ENCODE data around the gene ZDHHC14. TPM values are rescaled to one million over a fixed set of nuclear protein-coding genes. Genes with fewer than 3 reads are reported as not detected.
A peak's percentile ranks its signal among the peaks of the same experiment; 100 is the strongest.

The ZDHHC14 gene
- total RNA-seq, 1 experiment from 2014 or later: 4.9 TPM

GRCh38 chr6:157613011-157613522, 232.1 kb downstream of the ZDHHC14 start:
- H3K27me3 ChIP-seq (ENCODE audit: low read length): no peaks in the 10 kb centered on the region
- H3F3A ChIP-seq (ENCODE audit: low read length, unreplicated experiment): no peaks in the 10 kb centered on the region
- H2AFZ ChIP-seq (ENCODE audit: low read length): peak overlapping the region; percentile 68
- DNase-seq (peak; percentile 86), ATAC-seq (peak; percentile 85)
- peak overlapping the region; percentile 82 for H3K4me2 ChIP-seq (ENCODE audit: low read length)
- H3K36me3 ChIP-seq (ENCODE audit: low read depth, low read length): no peaks in the 10 kb centered on the region
- H3K27ac ChIP-seq (ENCODE audit: low read length): peak overlapping the region; percentile 99
- H4K20me1 ChIP-seq (ENCODE audit: low read length): no peaks in the 10 kb centered on the region
- TF ChIP-seq EZH2 (IDR thresholded peaks at IDR 0.05; ENCODE audit: low read length, unreplicated experiment): no peak
- no peak for TF ChIP-seq CTCF (conservative IDR thresholded peaks at IDR 0.05; ENCODE audit: low read depth, low read length)
- TF ChIP-seq EZH2phosphoT487 (IDR thresholded peaks at IDR 0.05; ENCODE audit: borderline replicate concordance, low read length): no peak
- intact Hi-C loops (cut with micrococcal nuclease): loop anchor here (1.0 to 10.0 kb wide), 6 partner anchors 54 to 299 kb away; partner anchors contain the start of gene ZDHHC14
- peak overlapping the region; percentile 67 for H3K4me3 ChIP-seq (ENCODE audit: low read length)
- peak overlapping the region; percentile 86 for H3K9ac ChIP-seq (ENCODE audit: low read length)
- no peaks in the 10 kb centered on the region for H3K9me3 ChIP-seq (ENCODE audit: low read length)
- BruUV-seq (replicated peaks): no TSS peak
- ChIA-PET CTCF (interaction anchor here (0.5 to 2.3 kb wide), 3 partner anchors 144 to 298 kb away, joined by 4 to 24 read pairs (median 4); no protein-coding TSS in a partner anchor), POLR2A (ENCODE audit: unreplicated experiment) (interaction anchor here (0.6 to 0.7 kb wide), 2 partner anchors 231 to 233 kb away, joined by 5 to 6 read pairs; no protein-coding TSS in a partner anchor)
- H3K4me1 ChIP-seq (ENCODE audit: insufficient read depth, low read length): peaks cover 38% of the 10 kb centered on the region
- no peaks in the 10 kb centered on the region for H3K9me2 ChIP-seq (replicated peaks; ENCODE audit: low read length)
- no peaks in the 10 kb centered on the region for H3K79me2 ChIP-seq (ENCODE audit: low read length)

GRCh38 chr6:157614026-157614568, 233.1 kb downstream of the ZDHHC14 start:
- H4K20me1 ChIP-seq (ENCODE audit: low read length): no peaks in the 10 kb centered on the region
- peaks cover 38% of the 10 kb centered on the region for H3K4me1 ChIP-seq (ENCODE audit: insufficient read depth, low read length)
- no peaks in the 10 kb centered on the region for H3F3A ChIP-seq (ENCODE audit: low read length, unreplicated experiment)
- peak overlapping the region; percentile 86 for H3K9ac ChIP-seq (ENCODE audit: low read length)
- peak overlapping the region; percentile 82 for H3K4me2 ChIP-seq (ENCODE audit: low read length)
- no peaks in the 10 kb centered on the region for H3K9me2 ChIP-seq (replicated peaks; ENCODE audit: low read length)
- peak overlapping the region; percentile 99 for H3K27ac ChIP-seq (ENCODE audit: low read length)
- no TSS peak for BruUV-seq (replicated peaks)
- TF ChIP-seq EZH2 (IDR thresholded peaks at IDR 0.05; ENCODE audit: low read length, unreplicated experiment) (no peak), EZH2phosphoT487 (IDR thresholded peaks at IDR 0.05; ENCODE audit: borderline replicate concordance, low read length) (no peak), CTCF (conservative IDR thresholded peaks at IDR 0.05; ENCODE audit: low read depth, low read length) (peak; percentile 47)
- intact Hi-C loops (cut with micrococcal nuclease): loop anchor here (1.0 to 10.0 kb wide), 3 partner anchors 79 to 297 kb away; no protein-coding TSS in a partner anchor
- ATAC-seq (peak; percentile 67), DNase-seq (peak; percentile 68)
- no peak overlapping the region; the same call in 1 of the 2 replicates for H2AFZ ChIP-seq (ENCODE audit: low read length)
- H3K27me3 ChIP-seq (ENCODE audit: low read length): no peaks in the 10 kb centered on the region
- H3K9me3 ChIP-seq (ENCODE audit: low read length): no peaks in the 10 kb centered on the region
- no peaks in the 10 kb centered on the region for H3K79me2 ChIP-seq (ENCODE audit: low read length)
- POLR2A ChIA-PET (ENCODE audit: unreplicated experiment): no interaction called here
- H3K36me3 ChIP-seq (ENCODE audit: low read depth, low read length): no peaks in the 10 kb centered on the region
- H3K4me3 ChIP-seq (ENCODE audit: low read length): peak overlapping the region; percentile 67; the same call in 1 of the 2 replicates
- CTCF ChIA-PET: interaction anchor here (0.6 to 2.3 kb wide), 3 partner anchors 55 to 299 kb away, joined by 5 to 24 read pairs (median 5); no protein-coding TSS in a partner anchor

- Histone ChIP-seq H3K9me2 (replicated peaks; ENCODE audit: low read length) (no peaks in the 10 kb centered on the region), H3F3A (ENCODE audit: low read length, unreplicated experiment) (no peaks in the 10 kb centered on the region), H3K27me3 (ENCODE audit: low read length) (no peaks in the 10 kb centered on the region), H3K79me2 (ENCODE audit: low read length) (no peaks in the 10 kb centered on the region), H3K9me3 (ENCODE audit: low read length) (no peaks in the 10 kb centered on the region), H3K4me3 (ENCODE audit: low read length) (no peak overlapping the region), H3K4me2 (ENCODE audit: low read length) (0 out of 2 replicates have a peak overlapping the region, but pooled peaks have one; percentile 82), H3K4me1 (ENCODE audit: insufficient read depth, low read length) (peaks cover 39% of the 10 kb centered on the region), H4K20me1 (ENCODE audit: low read length) (no peaks in the 10 kb centered on the region), H2AFZ (ENCODE audit: low read length) (no peak overlapping the region), H3K27ac (ENCODE audit: low read length) (peak overlapping the region; percentile 99), H3K36me3 (ENCODE audit: low read depth, low read length) (no peaks in the 10 kb centered on the region), H3K9ac (ENCODE audit: low read length) (no peak overlapping the region)
- DNase-seq (peak; percentile 13), ATAC-seq (no peak)
- BruUV-seq (replicated peaks): no TSS peak
- TF ChIP-seq CTCF (conservative IDR thresholded peaks at IDR 0.05; ENCODE audit: low read depth, low read length) (peak; percentile 32), EZH2 (IDR thresholded peaks at IDR 0.05; ENCODE audit: low read length, unreplicated experiment) (no peak)
- ChIA-PET POLR2A (ENCODE audit: unreplicated experiment) (interaction anchor here (0.6 kb wide), 1 partner anchor 41 kb away, joined by 24 read pairs; no protein-coding TSS in a partner anchor), CTCF (no interaction called here)
- intact Hi-C loops (cut with micrococcal nuclease): loop anchor here (10.0 kb wide), 1 partner anchor 81 kb away; no protein-coding TSS in a partner anchor
Measured at GRCh38 chr6:157615420-157615769, 234.4 kb downstream of the ZDHHC14 start.

Data from PC-3 (cell line).